Caco-2 (cell line): Measurements from ENCODE around the gene THOC6. TPM values are rescaled to one million over a fixed set of nuclear protein-coding genes. Genes with fewer than 3 reads are reported as not detected.

Experiments used
- BruUV-seq: library from RNA; stranded (reverse); fragments of 400-500 nt; replicated peaks from 2 replicates; lab custom pipeline; 2021; lab: Mats Ljungman, UMichigan
- CTCF ChIA-PET: fragments of 300-600 bp; sonication (Branson Sonifier 250); formaldehyde crosslinking; loops from one replicate; lab custom pipeline; 2022; ENCODE audit warnings: antibody characterized with exemption; lab: Charles Lee
- POLR2A ChIA-PET: fragments of 300-600 bp; sonication (Branson Sonifier 250); formaldehyde crosslinking; loops from one replicate; lab custom pipeline; 2022; ENCODE audit warnings: antibody characterized with exemption; lab: Charles Lee
- DNase-seq, 2 experiments: peaks; one replicate each; pipeline versions ENCODE4 v3.0.0 to v3.0.0-alpha.2; 2020 to 2022
- H3K27me3 ChIP-seq: replicated peaks from 2 replicates; pipeline ENCODE4 v1.6.0; 2011; ENCODE audit warnings: low read length; ENCODE audit not compliant: control insufficient read depth, insufficient read depth
- H3K36me3 ChIP-seq: 2 replicates; pipeline ENCODE4 v1.5.1; 2011; ENCODE audit warnings: low read length; ENCODE audit not compliant: control insufficient read depth, insufficient read depth
- H3K4me1 ChIP-seq: fragments of 250-450 bp; sonication (Bioruptor Pico); 2 replicates; pipeline ENCODE4 v1.5.1; 2020; ENCODE audit warnings: mild to moderate bottlenecking
- H3K4me3 ChIP-seq: 2 replicates; pipeline ENCODE4 v1.5.1; 2011; ENCODE audit warnings: low read depth, mild to moderate bottlenecking, control low read depth, low read length
- H3K9me3 ChIP-seq: fragments of 250-450 bp; sonication (Bioruptor Pico); 2 replicates; pipeline ENCODE4 v1.5.1; 2020; ENCODE audit warnings: mild to moderate bottlenecking, moderate library complexity
- H3K27ac Mint-ChIP-seq: one replicate; pipeline ENCODE4 v1.8.0; 2022; ENCODE audit warnings: mixed read lengths; ENCODE audit not compliant: unreplicated experiment
- H3K27me3 Mint-ChIP-seq: one replicate; pipeline ENCODE4 v1.8.0; 2022; ENCODE audit warnings: mixed read lengths; ENCODE audit not compliant: insufficient read depth, unreplicated experiment
- H3K36me3 Mint-ChIP-seq: one replicate; pipeline ENCODE4 v1.8.0; 2022; ENCODE audit warnings: mild to moderate bottlenecking, mixed read lengths; ENCODE audit not compliant: insufficient read depth, unreplicated experiment
- H3K4me1 Mint-ChIP-seq: one replicate; pipeline ENCODE4 v1.8.0; 2022; ENCODE audit warnings: low read depth, mixed read lengths; ENCODE audit not compliant: unreplicated experiment
- H3K4me3 Mint-ChIP-seq: one replicate; pipeline ENCODE4 v1.8.0; 2022; ENCODE audit warnings: mild to moderate bottlenecking, moderate library complexity, mixed read lengths; ENCODE audit not compliant: unreplicated experiment
- H3K9me3 Mint-ChIP-seq: one replicate; pipeline ENCODE4 v1.8.0; 2022; ENCODE audit warnings: mixed read lengths; ENCODE audit not compliant: unreplicated experiment
- intact Hi-C: fragments of 100-400 bp; cut with micrococcal nuclease; formaldehyde crosslinking; loops from one replicate; pipeline ENCODE4 v1.10.0; 2022; ENCODE audit not compliant: unreplicated experiment
- total RNA-seq: library from RNA; stranded (reverse); gene quantifications from 2 replicates; pipeline ENCODE4 v1.2.3, GENCODE V29; 2022
- TF ChIP-seq, protein P1 (sequence below), 2 experiments: fragments of 200-600 bp in 1 of 2; IDR thresholded peaks; 1 replicate in 1 of 2; 2 replicates in 1 of 2; pipeline versions ENCODE4 v1.5.1 to v1.8.0; 2011 to 2022; ENCODE audit warnings: antibody characterized with exemption in 1 of 2, control low read depth in 1 of 2, inconsistent platforms in 1 of 2, low read depth in 1 of 2, low read length in 1 of 2, mild to moderate bottlenecking in 1 of 2, moderate library complexity in 1 of 2; ENCODE audit not compliant: insufficient read depth in 1 of 2, severe bottlenecking in 1 of 2, unreplicated experiment in 1 of 2

Gene THOC6
- total RNA-seq, 1 experiment from 2014 or later, result 48.0 TPM

DNA sequence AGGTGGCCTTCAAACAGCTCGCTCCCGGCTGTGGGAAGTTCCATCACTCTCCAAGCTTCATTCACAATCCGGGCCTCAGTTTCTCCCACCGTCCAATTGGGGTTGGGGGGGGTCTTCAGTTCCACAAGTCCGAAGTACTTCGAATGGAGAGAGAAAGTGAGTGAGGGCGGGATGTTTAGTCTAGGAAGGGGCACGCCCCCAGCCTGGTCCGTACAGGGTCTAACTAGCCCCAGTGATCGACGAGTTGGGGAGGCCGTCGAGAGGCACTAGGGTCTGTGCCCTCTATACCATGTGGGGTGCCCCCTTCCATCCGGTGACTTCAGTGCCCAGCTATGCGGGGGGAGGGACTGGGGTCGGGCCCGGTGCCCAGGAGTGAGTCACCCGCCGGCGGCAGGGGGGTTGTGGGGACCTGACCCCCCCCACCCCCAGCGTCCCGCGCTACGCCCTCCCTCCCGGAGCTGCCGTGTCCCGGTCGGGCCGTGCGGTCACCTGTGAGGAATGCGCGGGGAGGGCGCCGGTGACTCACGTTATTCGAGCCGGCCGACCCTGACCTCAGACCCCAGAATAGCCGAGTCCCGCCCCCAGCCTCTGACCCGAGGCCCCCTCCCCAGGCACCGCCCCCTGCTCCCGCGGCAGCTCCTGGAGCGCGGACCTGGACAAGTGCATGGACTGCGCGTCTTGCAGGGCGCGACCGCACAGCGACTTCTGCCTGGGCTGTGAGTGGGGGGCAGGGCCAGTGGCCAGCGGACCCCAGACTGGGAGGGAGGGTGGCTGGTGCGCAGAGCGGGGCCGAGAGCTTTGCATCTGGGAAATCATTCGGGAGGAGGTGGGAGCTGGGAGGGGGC, 3.0 kb upstream of the THOC6 start:
- intact Hi-C loops, result loop anchor here (1.0 kb wide), 2 partner anchors 11 to 17 kb away; no protein-coding TSS in a partner anchor
- peaks cover 17% of the 10 kb centered on the region for H3K4me1 Mint-ChIP-seq
- peak; percentile 83 to 89 for DNase-seq
- Histone ChIP-seq H3K9me3 (no peaks in the 10 kb centered on the region), H3K36me3 (peaks cover 2% of the 10 kb centered on the region; the same call in 1 of the 2 replicates), H3K4me3 (peak overlapping the region; percentile 52), H3K27me3 (no peaks in the 10 kb centered on the region), H3K4me1 (peaks cover 41% of the 10 kb centered on the region)
- H3K27me3 Mint-ChIP-seq, result no peaks in the 10 kb centered on the region
- TF ChIP-seq, protein P1, sequence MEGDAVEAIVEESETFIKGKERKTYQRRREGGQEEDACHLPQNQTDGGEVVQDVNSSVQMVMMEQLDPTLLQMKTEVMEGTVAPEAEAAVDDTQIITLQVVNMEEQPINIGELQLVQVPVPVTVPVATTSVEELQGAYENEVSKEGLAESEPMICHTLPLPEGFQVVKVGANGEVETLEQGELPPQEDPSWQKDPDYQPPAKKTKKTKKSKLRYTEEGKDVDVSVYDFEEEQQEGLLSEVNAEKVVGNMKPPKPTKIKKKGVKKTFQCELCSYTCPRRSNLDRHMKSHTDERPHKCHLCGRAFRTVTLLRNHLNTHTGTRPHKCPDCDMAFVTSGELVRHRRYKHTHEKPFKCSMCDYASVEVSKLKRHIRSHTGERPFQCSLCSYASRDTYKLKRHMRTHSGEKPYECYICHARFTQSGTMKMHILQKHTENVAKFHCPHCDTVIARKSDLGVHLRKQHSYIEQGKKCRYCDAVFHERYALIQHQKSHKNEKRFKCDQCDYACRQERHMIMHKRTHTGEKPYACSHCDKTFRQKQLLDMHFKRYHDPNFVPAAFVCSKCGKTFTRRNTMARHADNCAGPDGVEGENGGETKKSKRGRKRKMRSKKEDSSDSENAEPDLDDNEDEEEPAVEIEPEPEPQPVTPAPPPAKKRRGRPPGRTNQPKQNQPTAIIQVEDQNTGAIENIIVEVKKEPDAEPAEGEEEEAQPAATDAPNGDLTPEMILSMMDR (IDR thresholded peaks at IDR 0.05; ENCODE audit: insufficient read depth in 1 of 2, low read depth in 1 of 2, low read length in 1 of 2, severe bottlenecking in 1 of 2, unreplicated experiment in 1 of 2), result no peak
- ChIA-PET CTCF (interaction anchor here (0.5 to 6.9 kb wide), 11 partner anchors 7 to 138 kb away, joined by 3 to 113 read pairs (median 4); partner anchors contain the start of gene BICDL2), POLR2A (interaction anchor here (0.6 to 5.8 kb wide), 7 partner anchors 11 to 115 kb away, joined by 3 to 83 read pairs (median 6); partner anchors contain the start of gene ZNF213)
- BruUV-seq, result no TSS peak
- H3K27ac Mint-ChIP-seq, result peak overlapping the region; percentile 89
- peak overlapping the region; percentile 72 for H3K4me3 Mint-ChIP-seq
- peaks cover 59% of the 10 kb centered on the region for H3K36me3 Mint-ChIP-seq
- no peaks in the 10 kb centered on the region for H3K9me3 Mint-ChIP-seq

DNA sequence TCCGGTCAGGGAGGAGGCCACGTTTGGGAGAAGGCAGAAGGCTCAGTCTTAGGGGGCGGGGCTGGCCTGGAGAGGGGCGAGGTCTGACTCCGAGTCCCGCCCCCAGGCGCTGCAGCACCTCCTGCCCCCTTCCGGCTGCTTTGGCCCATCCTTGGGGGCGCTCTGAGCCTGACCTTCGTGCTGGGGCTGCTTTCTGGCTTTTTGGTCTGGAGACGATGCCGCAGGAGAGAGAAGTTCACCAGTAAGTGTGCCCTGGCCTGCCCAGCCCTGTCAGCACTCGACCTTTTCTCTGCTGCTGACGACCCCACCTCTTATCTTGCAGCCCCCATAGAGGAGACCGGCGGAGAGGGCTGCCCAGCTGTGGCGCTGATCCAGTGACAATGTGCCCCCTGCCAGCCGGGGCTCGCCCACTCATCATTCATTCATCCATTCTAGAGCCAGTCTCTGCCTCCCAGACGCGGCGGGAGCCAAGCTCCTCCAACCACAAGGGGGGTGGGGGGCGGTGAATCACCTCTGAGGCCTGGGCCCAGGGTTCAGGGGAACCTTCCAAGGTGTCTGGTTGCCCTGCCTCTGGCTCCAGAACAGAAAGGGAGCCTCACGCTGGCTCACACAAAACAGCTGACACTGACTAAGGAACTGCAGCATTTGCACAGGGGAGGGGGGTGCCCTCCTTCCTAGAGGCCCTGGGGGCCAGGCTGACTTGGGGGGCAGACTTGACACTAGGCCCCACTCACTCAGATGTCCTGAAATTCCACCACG, 2.2 kb upstream of the THOC6 start:
- Mint-ChIP-seq H3K4me3 (peak overlapping the region; percentile 72), H3K4me1 (peaks cover 17% of the 10 kb centered on the region), H3K36me3 (peaks cover 67% of the 10 kb centered on the region), H3K9me3 (no peaks in the 10 kb centered on the region), H3K27me3 (no peaks in the 10 kb centered on the region), H3K27ac (peak overlapping the region; percentile 89)
- TSS peak; percentile 44 for BruUV-seq
- Histone ChIP-seq H3K9me3 (no peaks in the 10 kb centered on the region), H3K27me3 (no peaks in the 10 kb centered on the region), H3K4me1 (peaks cover 38% of the 10 kb centered on the region), H3K36me3 (peaks cover 6% of the 10 kb centered on the region), H3K4me3 (peak overlapping the region; percentile 52)
- CTCF ChIA-PET, result interaction anchor here (0.6 to 6.9 kb wide), 5 partner anchors 10 to 137 kb away, joined by 4 to 113 read pairs (median 7); no protein-coding TSS in a partner anchor
- POLR2A ChIA-PET, result interaction anchor here (3.5 to 5.8 kb wide), 2 partner anchors 12 to 16 kb away, joined by 34 to 83 read pairs; no protein-coding TSS in a partner anchor
- intact Hi-C loops, result loop anchor here (1.0 kb wide), 1 partner anchor 17 kb away; no protein-coding TSS in a partner anchor
- TF ChIP-seq, protein P1 (IDR thresholded peaks at IDR 0.05; ENCODE audit: insufficient read depth in 1 of 2, low read depth in 1 of 2, low read length in 1 of 2, severe bottlenecking in 1 of 2, unreplicated experiment in 1 of 2), result peak; percentile 20 to 69
- peak; percentile 91 to 92 for DNase-seq
